Endodermal cell (in vitro differentiated cells): ENCODE data around the gene ZNF236. TPM values are rescaled to one million over a fixed set of nuclear protein-coding genes. Genes with fewer than 3 reads are reported as not detected.

ENCODE experiments used
- DNase-seq: peaks from one replicate; pipeline ENCODE4 v3.0.0-alpha.2; 2017
- H3K27ac ChIP-seq: 2 replicates; pipeline ENCODE4 v1.5.1; 2013; ENCODE audit warnings: mild to moderate bottlenecking, low read depth, low read length, moderate library complexity
- H3K27me3 ChIP-seq: 2 replicates; pipeline ENCODE4 v1.6.1; 2013; ENCODE audit warnings: mild to moderate bottlenecking, low read length, moderate library complexity; ENCODE audit not compliant: insufficient read depth, control insufficient read depth, poor library complexity, severe bottlenecking
- H3K36me3 ChIP-seq: 2 replicates; pipeline ENCODE4 v1.7.0; 2013; ENCODE audit warnings: mild to moderate bottlenecking, low read length, moderate library complexity; ENCODE audit not compliant: control insufficient read depth, insufficient read depth
- H3K4me1 ChIP-seq: one replicate; pipeline ENCODE4 v1.7.0; 2013; ENCODE audit warnings: low read length; ENCODE audit not compliant: control insufficient read depth, insufficient read depth
- H3K4me3 ChIP-seq: 2 replicates; pipeline ENCODE4 v1.5.1; 2013; ENCODE audit warnings: mild to moderate bottlenecking, low read length, moderate library complexity
- H3K9ac ChIP-seq: 2 replicates; pipeline ENCODE4 v1.6.1; 2013; ENCODE audit warnings: mild to moderate bottlenecking, low read length, moderate library complexity; ENCODE audit not compliant: poor library complexity, severe bottlenecking; ENCODE audit errors: extremely low read depth
- H3K9me3 ChIP-seq: 2 replicates; pipeline ENCODE4 v1.6.1; 2013; ENCODE audit warnings: mild to moderate bottlenecking, low read length, moderate library complexity; ENCODE audit not compliant: control insufficient read depth
- H3K27ac Mint-ChIP-seq: 2 replicates; pipeline ENCODE4 v1.8.0; 2020; ENCODE audit warnings: mixed read lengths
- H3K27me3 Mint-ChIP-seq: 2 replicates; pipeline ENCODE4 v1.8.0; 2021; ENCODE audit warnings: mild to moderate bottlenecking, mixed read lengths; ENCODE audit not compliant: insufficient read depth
- H3K36me3 Mint-ChIP-seq: 2 replicates; pipeline ENCODE4 v1.8.0; 2020; ENCODE audit warnings: low read depth, mixed read lengths
- H3K4me1 Mint-ChIP-seq: 2 replicates; pipeline ENCODE4 v1.8.0; 2020; ENCODE audit warnings: mixed read lengths
- H3K4me3 Mint-ChIP-seq: 2 replicates; pipeline ENCODE4 v1.8.0; 2020; ENCODE audit warnings: mild to moderate bottlenecking, moderate library complexity, mixed read lengths
- H3K9me3 Mint-ChIP-seq: 2 replicates; pipeline ENCODE4 v1.8.0; 2020; ENCODE audit warnings: mild to moderate bottlenecking, mixed read lengths
- CTCF ChIP-seq: fragments of 200-600 bp; sonication (generic); conservative IDR thresholded peaks from 2 replicates; pipeline ENCODE4 v1.5.0; 2021; ENCODE audit warnings: antibody characterized with exemption, mild to moderate bottlenecking
- WGBS, 2 experiments: methylation state at CpG; one replicate each; pipeline versions ENCODE4 v1.1.5 to v1.1.7; 2013; ENCODE audit warnings: missing lambda C conversion rate in 2 of 2, mixed read lengths in 1 of 2; ENCODE audit not compliant: insufficient coverage in 1 of 2, insufficient read length in 1 of 2; 5-methylcytosine and 5-hydroxymethylcytosine counted together
- total RNA-seq, 2 donors: library from RNA; stranded (reverse); fragmentation: NEBNext Ultra II Directional in 1 of 2; extraction: Animal tissue kit (Norgen Biotek cat#: 25700) in 1 of 2; gene quantifications; 2 replicates in 1 of 2; 3 replicates in 1 of 2; pipeline ENCODE4 v1.2.1, GENCODE V29; 2021

The ZNF236 gene
- total RNA-seq, 2 donors from 2014 or later, result 27.0 to 28.3 TPM

- Mint-ChIP-seq H3K4me1 (peaks cover 14% of the 10 kb centered on the region), H3K27ac (no peak overlapping the region), H3K27me3 (peaks cover 3% of the 10 kb centered on the region), H3K9me3 (no peaks in the 10 kb centered on the region), H3K36me3 (no peaks in the 10 kb centered on the region), H3K4me3 (no peak overlapping the region)
- no peak overlapping the region for H3K4me3 ChIP-seq
- no peak overlapping the region for H3K27ac ChIP-seq
- DNase-seq, result peak; percentile 41
- WGBS, 2 experiments, result 89% methylated on average over 18 to 20 of the region's 20 CpGs
- H3K9ac ChIP-seq, result no peak overlapping the region
- peaks cover 3% of the 10 kb centered on the region for H3K4me1 ChIP-seq
- H3K9me3 ChIP-seq, result no peaks in the 10 kb centered on the region
- no peaks in the 10 kb centered on the region for H3K36me3 ChIP-seq
- no peaks in the 10 kb centered on the region for H3K27me3 ChIP-seq
- TF ChIP-seq CTCF, result no peak
Observed at GRCh38 chr18:76991021-76991688, 168.8 kb downstream of the ZNF236 start.

DNA sequence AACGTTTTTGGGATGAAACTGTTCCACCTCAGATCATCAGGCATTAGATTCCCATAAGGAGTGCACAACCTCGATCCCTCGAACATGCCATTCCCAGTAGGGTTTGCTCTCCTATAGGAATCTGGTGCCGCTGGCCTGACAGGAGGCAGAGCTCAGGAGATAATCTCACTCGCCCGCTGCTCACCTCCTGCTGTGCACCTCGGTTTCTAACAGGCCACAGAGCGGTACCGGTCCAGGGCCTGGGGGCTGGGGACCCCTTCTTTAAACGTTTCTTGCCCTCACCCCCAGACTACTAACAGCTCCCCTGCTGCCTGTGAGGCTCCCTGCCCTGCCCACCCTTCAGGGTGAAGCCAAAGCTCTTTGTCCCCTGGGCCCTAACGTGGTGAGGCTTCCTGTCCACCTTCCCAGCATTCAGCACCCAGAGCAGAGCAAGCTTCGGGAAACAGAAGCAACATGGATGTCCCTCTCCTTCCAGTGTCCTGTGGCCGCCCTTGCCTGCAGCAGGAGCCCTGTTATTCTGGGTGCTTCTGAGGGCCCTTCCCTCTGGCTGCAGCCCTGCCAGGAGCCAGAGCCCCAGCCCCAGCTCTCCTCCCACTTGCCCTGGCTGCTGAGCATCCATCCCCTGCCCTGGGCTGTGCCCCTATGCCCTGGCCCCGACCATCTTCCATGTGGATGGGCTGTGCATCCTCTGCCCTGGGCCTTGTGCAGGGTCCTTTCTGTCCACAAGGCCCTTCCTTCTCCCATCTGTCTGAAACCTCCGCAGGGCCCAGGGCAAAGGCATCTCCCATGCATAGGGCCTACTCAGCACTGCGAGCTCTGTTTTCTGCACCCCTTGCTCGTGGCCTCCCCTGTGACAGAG, 170.1 kb downstream of the ZNF236 start:
- no peaks in the 10 kb centered on the region for H3K9me3 Mint-ChIP-seq
- H3K9me3 ChIP-seq, result no peaks in the 10 kb centered on the region
- no peak for TF ChIP-seq CTCF
- H3K4me1 Mint-ChIP-seq, result peaks cover 14% of the 10 kb centered on the region
- WGBS, 2 experiments, result 71 to 75% methylated on average over 5 to 17 of the region's 17 CpGs
- H3K4me3 ChIP-seq, result no peak overlapping the region
- H3K27me3 Mint-ChIP-seq, result peaks cover 3% of the 10 kb centered on the region
- no peak overlapping the region for H3K27ac ChIP-seq
- no peaks in the 10 kb centered on the region for H3K36me3 ChIP-seq
- DNase-seq, result peak; percentile 58
- H3K36me3 Mint-ChIP-seq, result no peaks in the 10 kb centered on the region
- peaks cover 3% of the 10 kb centered on the region for H3K4me1 ChIP-seq
- H3K27ac Mint-ChIP-seq, result no peak overlapping the region
- no peak overlapping the region for H3K9ac ChIP-seq
- no peak overlapping the region for H3K4me3 Mint-ChIP-seq
- no peaks in the 10 kb centered on the region for H3K27me3 ChIP-seq

DNA sequence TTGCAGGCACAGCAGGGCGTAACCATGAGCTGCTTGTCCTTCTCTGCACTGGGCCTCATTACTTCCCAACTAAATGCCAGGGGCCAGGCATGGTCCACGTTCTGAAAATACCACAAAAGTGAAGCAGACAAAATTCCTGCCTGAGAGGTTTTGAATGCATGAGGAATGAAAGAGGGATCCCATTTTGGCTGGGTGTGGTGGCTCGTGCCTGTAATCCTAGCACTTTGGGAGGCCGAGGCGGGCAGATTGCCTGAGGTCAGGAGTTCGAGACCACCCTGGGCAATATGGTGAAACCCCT, 170.7 kb downstream of the ZNF236 start:
- 95 to 97% methylated on average over 4 to 6 of the region's 6 CpGs for WGBS, 2 experiments
- H3K9me3 ChIP-seq, result no peaks in the 10 kb centered on the region
- Mint-ChIP-seq H3K4me3 (no peak overlapping the region), H3K36me3 (no peaks in the 10 kb centered on the region), H3K27ac (no peak overlapping the region), H3K27me3 (peaks cover 3% of the 10 kb centered on the region), H3K9me3 (no peaks in the 10 kb centered on the region), H3K4me1 (peaks cover 14% of the 10 kb centered on the region)
- no peak overlapping the region for H3K27ac ChIP-seq
- no peak overlapping the region for H3K4me3 ChIP-seq
- H3K9ac ChIP-seq, result no peak overlapping the region
- no peak for TF ChIP-seq CTCF
- DNase-seq, result no peak
- no peaks in the 10 kb centered on the region for H3K36me3 ChIP-seq
- H3K27me3 ChIP-seq, result no peaks in the 10 kb centered on the region
- peaks cover 3% of the 10 kb centered on the region for H3K4me1 ChIP-seq
